ENCODE results near the gene C22orf23.
"Not testable (repeated sequence)": the region's sequence is repeated elsewhere in the genome, so short reads cannot be mapped to it uniquely, and the experiment has no call there.

The C22orf23 gene

DNA sequence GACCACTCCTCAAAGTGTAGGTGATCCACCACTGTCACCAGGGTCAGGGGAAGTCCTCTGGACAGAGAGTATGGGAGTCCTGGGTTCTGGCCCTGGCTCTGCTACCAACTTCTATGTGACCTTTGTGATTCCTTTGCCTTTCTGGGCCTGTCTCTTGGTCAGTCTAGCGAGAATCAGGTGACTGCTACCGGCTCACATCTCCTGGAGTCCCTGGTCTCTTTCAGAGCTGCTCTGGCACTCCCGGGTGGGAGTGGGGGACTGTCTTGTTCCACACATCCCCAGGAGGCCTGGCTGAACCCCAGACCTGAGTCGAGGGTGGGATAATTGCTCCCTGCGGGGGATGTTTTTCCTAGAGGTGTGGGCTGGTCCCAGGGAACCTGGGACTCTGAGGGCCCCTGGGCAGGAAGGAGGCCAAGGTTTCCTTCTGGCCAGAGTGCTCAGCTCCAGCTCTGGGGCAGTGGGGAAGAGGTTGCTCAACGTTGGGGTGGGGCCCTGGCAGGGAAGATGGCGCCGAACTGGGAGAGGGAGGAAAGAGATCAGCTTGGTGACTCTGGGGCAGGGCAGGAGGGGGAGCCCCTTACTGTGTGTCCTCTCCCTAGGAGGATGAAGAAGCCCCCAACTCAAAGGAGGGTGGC lies 28.9 kb upstream of the C22orf23 start:
- DNase-seq (ENCODE audit: low read depth, low spot score) = no peak

DNA sequence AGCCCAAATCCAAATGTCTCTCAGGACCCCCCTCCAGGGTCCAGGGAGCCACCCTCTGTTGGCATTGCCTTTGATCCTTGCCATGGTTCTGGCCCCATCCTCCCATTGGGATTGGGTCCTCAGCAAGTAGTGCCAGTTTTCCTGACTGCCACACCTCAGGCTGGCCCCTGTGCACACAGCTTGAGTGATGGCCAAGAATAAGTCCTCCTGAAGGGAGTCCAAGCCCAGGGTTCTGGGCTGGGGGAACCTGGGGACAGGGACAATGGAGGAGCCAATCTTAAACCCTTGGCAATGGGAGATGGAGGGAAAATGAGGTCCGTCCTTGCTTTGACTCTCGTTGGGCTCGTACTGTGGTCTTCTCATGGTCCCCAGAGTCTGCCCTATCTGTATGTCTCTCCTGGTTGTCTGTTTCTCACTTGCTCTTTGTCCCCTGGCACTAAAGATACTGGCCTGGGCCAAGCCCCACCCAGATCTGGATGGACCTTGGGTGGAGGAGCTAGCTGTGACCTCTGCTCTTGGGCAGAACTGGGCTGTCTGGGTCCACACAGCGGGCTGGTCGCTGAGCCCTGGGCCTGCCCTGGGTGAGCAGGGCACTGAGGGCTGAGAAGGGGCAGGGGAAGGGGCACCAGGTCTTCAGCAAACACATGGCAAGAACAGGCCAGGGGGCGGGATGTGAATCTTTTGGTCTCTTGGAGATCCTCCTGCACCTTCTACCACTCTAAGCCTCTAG lies 28.0 kb upstream of the C22orf23 start:
- DNase-seq (ENCODE audit: low read depth, low spot score) = no peak

DNA sequence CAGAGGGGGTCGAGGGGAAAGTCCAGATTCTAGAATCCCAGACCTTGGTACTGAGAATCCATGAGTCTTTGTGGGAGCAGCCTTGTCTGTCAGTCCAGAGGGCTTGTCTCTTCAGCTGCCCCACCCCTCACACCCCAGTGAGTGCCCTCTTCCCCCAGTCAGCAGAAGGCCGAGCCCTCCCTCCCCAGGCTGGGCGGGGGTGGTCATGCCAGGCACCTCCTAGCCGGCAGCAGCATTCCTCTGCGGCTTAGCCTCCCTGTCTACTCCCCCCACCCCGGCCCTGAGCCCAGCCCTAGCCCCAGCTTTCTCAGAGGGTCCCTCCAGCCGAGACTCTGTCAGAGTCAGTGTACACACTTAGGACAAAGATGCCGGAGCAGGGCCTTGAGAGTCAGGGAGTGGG lies 26.4 kb upstream of the C22orf23 start:
- no peak for DNase-seq (ENCODE audit: low read depth, low spot score)

DNA sequence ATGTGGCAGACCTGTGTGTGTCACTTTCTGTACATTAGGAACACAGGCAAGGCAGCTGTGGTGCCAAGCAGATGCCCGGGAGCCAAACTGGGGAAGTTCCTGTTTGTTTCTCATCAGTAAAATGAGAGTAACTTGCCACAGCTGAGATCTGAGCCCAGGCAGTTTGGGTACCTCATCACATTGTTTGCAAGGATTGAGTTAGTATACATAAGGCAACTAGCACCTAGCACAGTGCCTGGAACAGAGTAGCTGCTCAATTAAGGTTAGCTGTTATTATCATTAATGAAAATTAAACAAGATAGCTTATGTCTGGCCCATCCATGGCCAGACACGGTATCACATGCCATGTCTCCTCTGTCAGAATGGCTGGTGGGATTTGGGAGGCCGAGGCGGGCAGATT lies 23.1 kb upstream of the C22orf23 start:
- no peak for DNase-seq (ENCODE audit: low read depth, low spot score)

DNA sequence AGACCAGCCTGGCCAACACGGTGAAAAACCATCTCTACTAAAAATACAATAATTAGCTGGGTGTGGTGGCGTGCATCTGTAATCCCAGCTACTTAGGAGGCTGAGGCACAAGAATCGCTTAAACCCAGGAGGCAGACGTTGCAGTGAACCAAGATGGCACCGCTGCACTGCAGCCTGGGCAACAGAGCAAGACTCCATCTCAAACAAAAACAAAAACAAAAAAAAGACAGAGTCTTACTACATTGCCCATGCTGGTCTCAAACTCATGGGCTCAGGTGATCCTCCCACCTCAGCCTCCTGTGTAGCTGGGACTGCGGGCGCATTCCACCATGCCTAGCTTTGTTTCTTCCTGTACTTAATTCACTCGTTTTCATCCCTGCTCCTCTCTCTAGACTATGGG lies 22.6 kb upstream of the C22orf23 start:
- not testable (repeated sequence) for DNase-seq (ENCODE audit: low read depth, low spot score)

DNA sequence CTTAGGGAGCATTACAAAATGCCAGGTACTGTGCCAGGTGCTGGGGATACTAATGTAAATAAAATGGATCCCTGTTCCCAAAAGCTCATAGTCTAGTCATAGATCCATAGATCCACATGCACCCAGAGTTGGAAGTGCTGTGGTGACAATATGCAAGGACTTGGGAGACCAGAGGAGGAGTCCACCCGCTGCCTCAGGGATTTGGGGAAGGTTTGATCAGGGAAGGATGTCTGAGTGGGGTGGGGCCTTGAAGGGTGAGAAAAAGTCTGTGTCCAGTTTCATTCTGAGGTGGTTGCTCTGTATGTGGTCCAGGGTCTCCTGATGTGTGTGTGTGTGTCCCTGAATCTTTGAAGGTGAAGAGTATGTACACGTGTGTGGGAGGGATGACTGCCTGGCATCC lies 21.8 kb upstream of the C22orf23 start:
- no peak for DNase-seq (ENCODE audit: low read depth, low spot score)

DNA sequence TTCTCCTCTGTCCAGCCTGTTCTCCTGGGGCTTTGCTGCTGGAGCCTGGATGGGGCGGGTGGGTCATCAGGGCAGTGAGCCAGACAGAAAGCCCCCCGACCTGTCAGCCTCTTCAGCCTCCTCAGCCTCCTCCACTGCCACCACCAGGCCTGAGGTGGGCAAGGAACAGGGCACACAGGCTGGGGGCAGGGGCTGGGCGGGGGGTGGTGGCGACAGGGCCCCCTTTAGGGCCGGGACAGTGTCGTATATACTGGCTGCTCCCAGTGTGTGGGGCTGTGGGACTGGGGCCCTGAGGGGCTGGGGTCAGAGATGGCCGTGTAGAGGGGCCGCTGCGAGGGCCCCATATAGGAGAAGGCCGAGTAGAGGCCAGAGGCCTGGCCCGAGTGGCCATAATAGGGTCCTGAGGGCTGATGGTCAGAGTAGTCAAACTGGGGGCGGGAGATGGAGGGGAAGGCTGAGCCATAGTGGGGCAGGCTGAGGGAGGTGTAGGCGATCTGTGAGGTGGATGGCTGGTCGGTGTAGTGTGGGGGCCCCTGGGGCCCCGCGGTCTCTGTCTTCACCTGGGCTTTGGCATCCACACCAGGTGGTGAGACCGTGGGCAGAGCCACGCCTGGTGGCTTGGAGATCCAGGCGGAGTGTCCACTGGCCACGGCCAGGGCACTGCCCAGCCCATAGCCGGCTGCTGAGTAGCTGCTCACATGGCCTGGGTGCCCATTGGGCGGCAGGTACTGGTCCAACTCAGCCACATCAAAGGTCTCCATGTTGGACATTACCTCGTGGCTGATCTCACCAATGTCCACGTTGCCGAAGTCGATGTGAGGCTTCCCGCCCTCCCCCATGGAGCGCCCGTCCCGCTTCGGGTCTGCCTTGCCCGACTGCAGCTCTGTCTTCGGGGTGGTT lies 20.1 kb upstream of the C22orf23 start:
- DNase-seq (ENCODE audit: low read depth, low spot score) = no peak

DNA sequence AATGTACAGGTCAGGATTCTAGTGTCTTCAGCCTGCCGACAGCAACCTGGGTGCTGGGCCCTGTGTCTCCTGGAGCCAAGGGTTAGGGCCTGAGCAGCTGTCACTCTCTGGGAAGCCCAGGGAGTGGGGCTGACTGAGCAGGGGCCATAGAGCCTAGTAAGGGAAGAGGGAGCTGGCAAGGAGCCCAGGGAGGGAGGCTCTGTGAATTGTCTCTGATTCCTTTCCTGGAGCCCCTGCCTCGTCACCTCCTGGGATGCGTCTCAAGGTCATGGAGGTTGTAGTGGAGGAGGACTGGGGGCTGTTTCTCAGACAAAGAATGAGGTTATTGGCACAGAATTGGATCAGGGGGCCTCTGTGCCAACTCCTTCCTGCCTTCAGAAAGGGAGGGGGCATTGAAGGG lies 19.1 kb upstream of the C22orf23 start:
- DNase-seq (ENCODE audit: low read depth, low spot score) = no peak

DNA sequence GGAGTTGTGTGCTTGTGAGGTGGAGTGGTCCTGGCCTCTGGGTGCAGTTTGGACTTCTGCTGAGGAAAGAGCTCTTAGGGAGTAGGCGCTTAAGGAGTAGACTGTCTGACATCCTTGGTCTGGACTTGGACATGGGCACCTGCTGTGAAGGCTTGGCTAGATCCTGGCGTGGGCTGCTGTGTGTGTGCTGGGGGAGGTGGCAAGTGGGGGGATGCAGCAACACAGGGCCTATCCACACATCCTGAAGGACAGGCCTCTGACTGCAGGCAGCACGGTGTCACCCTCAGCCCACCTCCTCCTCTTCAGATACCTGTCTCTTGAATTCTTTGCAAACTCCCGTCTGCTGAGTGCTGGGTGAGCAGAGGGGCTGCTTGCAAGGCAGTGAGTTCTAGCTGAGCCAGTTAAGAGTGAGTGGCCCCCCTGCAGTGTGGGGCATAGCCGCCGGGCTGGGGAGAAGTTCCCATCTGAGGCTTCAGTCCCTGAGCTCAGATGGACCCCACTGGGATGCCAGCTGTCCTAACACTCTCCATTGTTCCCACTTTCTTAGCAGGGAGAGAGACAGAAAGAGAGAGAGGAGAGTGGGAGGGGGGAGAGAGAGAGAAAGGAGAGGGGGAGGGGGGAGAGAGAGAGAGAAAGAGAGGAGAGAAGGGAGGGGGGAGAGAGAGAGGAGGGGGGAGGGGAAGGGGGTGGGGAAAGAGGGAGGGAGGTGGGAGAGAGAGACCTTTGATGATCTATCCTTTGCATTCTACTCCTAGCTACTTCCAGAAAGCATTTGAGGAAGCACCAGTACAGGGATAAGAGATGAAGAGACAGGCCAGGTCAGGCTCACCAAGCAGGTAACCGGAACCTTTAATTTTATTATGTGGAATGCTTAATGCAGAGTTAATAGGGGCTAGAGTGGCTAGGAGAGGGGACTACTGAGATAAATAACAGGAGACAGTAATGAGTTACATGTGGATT lies 18.4 kb upstream of the C22orf23 start:
- peak; percentile 75 for DNase-seq (ENCODE audit: low read depth, low spot score)

DNA sequence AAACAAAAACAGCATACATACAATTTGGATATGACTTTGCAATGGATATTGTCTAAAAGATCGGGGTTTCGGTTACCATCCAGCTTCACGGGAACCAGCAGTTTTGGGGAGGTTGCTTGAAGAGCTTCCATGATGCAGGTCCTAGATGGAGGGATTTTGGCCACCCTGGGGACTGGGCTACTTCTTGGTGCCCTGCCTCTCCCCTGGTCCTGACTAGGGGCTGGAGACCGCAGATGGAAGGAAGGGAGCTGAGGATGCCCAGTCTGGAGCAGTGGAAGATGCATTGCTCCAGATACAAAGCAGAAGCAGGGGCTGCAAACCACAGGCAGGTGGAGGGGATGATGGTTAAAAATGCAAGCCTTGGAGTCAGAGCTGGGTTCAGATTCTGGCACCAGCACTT lies 17.5 kb upstream of the C22orf23 start:
- DNase-seq (ENCODE audit: low read depth, low spot score) = no peak

DNA sequence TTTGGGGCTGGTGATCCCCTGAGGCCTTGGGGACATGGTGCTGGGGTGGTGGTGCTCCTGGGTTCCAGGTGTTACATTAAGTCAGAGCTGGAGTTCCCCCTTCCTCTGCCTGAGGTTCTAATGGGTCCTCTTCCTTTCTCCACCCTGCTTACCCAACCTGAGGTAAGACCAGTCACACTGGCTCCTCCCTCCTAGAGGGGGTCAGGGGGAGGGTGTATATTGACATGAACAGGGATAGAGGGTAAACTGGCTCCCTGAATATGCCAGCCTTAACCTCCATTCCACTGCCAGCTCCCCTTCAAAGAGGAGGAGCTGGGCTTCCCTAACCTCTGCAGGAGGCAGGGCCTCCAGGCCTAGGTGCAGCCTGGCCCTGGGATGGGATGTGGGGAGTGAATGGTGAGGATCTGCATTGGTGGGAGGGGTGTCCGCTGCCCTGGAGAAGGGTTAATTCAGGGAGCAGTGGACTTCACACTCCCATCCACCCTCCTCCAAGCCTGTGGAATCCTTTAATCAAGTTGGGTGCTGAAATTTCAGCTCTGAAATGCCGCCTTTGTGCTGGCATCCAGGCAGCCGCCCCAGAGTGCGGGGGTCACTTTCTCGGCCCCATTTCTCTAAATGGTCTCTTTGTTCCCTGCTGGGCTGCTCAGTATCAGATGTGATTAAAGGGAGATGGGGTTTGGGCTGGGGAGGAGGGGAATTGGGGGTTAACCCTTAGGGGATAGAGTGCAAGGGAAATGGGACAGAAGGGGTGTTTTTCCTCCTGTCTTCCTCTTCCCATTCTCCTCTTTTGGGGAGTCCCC lies 15.3 kb upstream of the C22orf23 start:
- no peak for DNase-seq (ENCODE audit: low read depth, low spot score)

DNA sequence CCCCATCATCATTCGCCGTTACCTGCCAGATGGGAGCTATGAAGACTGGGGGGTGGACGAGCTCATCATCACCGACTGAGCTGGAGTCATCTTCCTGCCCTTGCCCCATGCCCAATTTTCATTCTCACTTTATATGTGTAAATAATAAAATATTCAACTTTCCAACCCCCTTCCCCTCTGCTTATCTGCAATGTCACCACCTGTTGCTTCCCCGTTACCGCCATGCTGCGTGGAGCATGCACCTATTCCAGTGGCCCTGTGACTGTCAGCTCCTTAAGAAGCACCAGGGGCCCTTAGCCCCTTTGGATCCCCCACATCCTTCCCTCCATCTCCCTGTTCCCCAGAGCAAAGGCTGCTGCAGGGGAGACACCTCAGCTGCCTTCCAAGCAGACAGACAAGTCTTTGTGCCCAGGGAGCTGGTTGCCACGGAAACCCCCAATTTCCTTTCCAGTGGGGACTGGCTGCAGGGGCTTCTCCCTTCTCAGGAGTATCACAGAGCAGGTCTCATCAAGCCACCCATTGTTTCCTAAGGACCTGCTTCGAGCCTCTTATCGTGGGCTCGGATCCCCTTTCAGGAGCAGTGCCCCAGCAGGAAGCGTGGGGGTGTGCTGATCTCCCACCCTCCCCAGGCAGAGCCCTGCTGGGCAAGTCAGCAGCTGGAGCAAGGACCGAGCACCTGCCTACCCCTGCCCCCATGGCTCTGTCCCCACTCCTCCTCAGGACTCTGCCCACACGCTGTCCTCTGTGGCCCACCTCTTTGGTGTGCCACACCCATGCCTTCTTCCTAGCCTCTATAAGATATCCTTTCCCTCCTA lies 14.4 kb upstream of the C22orf23 start:
- DNase-seq (ENCODE audit: low read depth, low spot score) = no peak

DNA sequence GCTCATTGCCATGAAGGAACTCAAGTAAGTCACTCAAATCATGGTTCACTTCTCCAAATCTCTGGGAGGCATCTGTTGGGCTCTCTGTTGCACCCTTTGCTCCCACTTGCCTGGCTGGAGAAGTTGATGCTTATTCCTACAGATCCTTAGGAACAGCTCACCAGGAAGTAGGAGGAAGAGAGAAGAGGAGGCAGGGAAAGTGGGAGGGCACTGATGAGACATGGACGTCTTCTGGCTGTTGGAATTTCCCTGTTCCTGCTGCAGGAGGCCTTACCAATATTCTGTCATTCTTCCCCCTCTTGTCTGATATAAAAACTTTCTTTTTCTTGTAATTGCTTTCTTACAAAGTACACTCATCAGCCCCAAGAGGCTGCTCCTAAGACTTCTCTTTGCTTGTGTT lies 13.7 kb upstream of the C22orf23 start:
- no peak for DNase-seq (ENCODE audit: low read depth, low spot score)

DNA sequence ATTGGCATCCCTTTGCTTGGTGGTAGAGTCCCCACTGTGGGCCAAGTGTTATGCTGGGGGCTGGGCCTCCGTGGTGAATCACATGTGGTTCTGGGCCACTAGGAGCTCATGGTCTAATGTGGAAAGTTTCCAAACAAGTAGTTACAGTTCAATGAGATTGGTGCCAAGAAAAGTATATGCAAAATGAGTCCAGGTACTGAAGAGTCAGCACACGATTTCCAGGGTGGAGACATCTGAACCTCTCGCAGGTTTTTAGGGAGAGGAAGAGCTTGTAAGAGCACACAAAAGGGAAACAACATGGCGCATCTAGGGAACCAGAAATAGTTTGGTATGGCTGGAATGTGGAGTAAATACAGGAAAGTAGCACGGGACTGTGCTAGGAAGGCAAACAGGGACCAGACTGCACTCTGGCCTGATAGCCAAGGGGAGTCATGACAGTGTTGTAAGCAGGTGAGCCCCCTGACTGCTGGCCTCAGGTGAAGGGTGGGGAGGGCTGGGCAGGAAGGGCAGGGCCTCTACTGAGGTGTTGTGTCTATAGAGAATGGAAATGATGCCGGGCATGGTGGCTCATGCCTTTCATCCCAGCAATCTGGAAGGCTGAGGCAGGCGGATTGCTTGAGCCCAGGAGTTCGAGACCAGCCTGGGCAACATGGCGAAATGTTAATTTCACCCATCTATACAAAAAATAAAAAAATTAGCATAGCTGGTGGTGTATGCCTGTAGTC lies 12.7 kb upstream of the C22orf23 start:
- no peak for DNase-seq (ENCODE audit: low read depth, low spot score)

DNA sequence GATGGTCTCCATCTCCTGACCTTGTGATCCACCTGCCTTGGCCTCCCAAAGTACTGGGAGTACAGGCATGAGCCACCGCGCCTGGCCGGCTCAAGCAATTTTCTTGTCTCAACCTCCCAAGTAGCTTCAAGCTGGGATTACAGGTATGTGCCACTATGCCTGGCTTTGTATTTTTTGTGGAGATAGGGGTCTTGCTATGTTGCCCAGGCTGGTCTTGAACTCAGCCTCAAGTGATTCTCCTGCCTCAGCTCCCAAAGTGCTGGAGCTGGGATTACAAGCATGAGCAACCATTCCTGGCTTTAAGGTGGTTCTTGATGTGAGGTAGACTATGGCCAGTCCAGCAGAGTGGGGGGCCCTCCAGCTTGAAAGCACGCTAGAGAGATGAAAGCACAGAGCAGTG lies 7.7 kb upstream of the C22orf23 start:
- DNase-seq (ENCODE audit: low read depth, low spot score) = no peak

DNA sequence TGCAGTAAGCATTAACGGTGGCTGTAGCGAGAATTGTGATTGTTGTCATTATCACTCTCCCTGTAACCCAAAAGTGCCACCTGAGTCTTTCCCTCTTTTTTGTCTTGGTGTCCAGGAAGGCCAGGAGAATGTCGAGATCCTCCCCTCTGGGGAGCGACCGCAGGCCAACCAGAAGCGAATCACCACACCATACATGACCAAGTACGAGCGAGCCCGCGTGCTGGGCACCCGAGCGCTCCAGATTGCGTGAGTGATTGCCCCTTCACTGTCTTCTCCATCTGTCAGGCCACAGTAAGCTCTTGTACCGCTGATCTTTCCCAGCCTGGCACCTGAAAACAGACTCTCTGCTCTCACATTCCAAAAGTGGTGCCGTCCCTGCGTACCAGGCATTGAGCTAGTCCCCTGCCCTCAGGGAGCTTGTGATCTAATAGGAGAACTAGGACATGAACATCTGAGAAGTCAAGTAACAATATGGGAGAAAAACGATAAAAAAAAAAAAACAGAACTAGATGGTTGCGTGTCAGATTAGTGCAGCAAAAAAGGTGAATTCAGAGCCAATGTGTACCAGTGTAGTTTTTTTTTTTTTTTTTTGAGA lies 5.9 kb upstream of the C22orf23 start:
- DNase-seq (ENCODE audit: low read depth, low spot score) = no peak

DNA sequence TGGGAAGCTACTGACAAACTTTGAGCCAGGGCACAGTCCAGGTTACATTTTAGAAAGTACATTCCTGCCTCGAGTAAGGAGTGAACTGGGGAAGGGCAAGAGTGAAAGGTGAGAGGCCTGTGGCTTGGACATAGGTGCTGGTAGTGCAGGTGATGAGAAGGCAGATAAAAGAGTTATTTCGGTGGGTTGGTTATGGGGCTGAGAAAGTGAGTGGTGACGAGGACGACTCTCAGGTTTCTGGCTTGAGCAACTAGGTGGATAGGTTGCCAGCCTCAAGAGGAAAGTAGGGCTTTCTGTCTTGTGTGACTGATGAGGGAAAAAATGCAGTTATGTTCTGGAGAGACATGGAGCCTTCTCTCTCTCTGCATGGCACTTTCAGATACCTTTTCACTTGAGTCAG lies 3.8 kb upstream of the C22orf23 start:
- no peak for DNase-seq (ENCODE audit: low read depth, low spot score)

DNA sequence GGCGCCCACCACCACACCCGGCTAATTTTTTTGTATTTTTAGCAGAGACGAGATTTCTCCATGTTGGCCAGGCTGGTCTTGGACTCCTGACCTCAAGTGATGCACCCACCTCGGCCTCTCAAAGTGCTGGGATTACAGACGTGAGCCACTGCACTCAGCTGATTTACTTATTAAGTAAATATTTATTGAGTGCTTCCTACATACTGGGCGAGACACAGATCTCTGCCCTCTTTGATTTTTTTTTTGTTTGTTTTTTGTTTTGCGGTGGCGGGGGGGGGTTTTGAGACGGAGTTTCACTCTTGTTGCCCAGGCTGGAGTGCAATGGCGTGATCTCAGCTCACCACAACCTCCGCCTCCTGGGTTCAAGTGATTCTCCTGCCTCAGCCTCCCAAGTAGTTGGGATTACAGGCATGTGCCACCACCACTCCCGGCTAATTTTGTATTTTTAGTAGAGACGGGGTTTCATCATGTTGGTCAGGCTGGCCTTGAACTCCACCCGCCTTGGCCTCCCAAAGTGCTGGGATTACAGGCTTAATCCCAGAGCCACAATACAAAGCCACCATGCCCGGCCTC lies 2.5 kb upstream of the C22orf23 start:
- DNase-seq (ENCODE audit: low read depth, low spot score) = not testable (repeated sequence)
